HG03558 (cell line): ENCODE data around the gene PHF11.

Source experiments
- ATAC-seq: cut with Tn5 transposase; IDR thresholded peaks from one replicate; pipeline ENCODE4 v1.9.1; 2021; ENCODE audit warnings: moderate number of reproducible peaks; ENCODE audit not compliant: unreplicated experiment; ENCODE audit errors: extremely low read depth

Gene PHF11

DNA sequence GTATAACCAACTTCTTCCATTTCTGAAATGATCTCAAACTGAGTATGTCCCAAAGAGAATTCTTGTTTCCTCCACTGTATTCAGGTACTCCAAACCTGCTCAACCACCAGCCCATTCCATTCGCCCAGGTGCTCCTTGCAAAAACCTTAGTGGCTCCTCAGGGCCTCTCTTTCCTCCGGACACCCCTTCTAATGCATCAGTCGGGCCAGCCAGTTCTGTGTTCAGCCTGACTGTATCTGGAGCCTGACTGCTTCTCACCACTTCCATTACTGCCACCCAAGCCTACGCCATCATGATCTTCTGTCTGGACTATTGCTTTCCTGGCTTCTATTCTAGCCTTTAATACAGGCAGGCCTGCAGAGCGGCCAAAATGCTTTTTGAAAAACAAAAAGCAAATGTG is 1.5 kb downstream of the PHF11 start:
- ATAC-seq = no peak

DNA sequence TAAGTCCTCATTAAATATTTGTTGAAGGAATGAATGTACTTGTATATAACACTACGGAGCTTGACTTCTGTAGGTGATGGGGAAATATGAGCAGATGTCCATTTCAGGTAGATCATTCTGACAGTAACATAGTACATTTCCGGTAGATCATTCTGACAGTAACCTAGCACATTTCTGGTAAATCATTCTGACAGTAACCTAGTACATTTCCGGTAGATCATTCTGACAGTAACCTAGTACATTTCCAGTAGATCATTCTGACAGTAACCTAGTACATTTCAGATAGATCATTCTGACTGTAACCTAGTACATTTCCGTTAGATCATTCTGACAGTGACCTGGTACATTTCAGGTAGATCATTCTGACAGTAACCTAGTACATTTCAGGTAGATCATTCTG is 2.5 kb downstream of the PHF11 start:
- no peak for ATAC-seq

DNA sequence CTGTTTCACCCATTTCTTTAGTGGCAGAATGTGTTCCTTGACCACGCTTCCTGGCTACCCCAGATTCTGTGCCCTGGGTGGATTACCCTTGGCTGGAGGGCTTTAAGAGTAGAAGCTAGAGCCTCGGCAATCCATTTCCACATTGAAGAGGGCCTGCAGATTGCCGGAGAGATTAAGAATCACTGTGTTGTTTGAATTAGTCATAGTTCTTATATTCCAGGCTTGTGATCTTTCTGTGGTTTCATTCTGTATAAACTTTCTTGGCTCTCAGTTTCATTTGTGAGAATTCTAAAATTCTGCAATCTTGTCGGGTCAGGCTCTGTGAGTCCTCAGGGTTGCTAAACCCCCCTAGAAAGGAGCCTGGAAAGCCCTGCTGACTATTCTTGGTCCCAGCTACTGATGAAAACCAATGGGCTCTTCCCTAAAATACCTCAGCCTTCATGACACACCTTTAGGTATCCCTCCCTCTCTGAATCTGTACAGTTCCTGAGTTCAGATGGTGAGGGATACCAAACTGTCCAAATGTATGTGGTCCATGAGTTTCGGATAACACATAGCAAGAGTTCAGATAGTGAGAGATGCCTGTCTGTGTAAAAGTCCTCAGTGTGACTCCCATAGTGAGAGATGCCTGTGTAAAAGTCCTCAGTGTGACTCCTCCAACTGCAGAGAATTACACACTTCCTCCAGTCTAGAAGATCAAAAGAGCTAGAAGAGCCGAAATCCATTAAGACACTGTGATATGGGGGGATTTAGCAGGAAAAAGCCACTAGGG is 4.3 kb downstream of the PHF11 start:
- no peak for ATAC-seq

DNA sequence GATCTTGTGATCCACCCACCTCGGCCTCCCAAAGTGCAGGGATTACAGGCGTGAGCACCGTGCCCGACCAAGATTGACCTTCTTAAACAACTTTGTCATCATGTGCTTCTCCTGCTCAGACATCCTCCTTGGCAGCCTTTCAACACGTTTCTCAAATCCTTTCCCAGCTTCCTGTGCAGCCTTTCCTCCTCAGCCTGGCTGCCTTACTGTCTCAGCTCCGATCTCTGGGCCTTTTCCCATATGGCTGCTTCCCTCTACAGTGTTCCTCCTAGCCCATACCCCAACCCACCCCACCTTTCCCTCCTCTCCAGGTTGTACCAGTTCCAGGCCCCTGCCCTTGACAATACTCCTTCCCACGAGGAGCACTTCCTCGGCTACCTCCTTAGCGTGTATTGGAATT is 7.2 kb downstream of the PHF11 start:
- ATAC-seq = no peak

DNA sequence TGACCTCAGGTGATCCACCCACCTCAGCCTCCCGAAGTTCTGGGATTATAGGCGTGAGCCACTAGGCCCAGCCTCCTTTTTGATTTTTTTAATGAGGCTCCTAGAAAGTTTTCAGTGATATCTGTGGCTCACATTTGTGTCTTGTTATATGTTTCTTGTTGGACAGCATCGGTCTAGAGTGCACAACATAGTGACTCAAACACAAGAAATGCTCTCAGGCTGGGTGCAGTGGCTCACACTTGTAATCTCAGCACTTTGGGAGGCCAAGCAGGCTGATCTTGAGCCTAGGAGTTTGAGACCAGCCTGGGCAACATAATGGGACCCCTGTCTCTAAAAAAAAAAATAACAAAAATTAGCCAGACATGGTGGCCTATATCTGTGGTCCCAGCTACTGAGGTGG is 8.2 kb downstream of the PHF11 start:
- no peak for ATAC-seq

DNA sequence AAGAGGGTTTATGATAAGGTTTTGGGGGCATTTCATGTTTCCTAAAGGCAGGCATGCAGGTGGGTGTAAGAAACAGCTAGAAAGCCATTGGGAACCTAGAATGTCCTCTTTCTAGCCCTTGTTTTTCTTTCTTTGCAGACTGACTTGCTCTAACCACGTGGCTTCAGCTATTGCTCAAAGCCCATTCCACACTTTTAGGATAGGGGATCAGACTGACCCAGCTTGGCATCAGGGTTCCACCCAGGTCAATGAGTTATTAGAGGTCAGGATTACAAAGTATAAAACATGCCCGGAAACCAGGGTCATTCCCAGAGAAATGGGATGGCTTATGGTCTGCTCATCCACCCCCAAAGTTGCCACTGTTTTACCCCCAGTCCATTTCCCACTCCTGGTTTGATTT is 16.8 kb downstream of the PHF11 start:
- ATAC-seq = no peak

DNA sequence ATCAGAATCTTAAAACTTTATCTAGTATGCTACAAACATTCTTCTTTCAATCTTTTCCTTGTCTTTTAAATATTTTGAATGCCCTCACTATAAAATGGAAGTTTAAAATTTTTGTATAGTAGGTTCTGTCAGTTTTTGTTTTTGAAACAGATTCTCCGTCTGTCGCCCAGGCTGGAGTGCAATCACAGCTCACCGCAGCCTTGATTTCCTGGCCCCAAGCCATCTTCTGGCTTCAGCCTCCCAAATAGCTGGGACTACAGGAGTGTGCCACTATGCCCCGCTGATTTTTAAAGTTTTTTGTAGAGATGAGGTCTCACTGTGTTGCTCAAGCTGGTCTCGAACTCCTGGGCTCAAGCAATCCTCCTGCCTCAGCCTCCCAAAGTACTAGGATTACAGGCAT is 20.7 kb downstream of the PHF11 start:
- no peak for ATAC-seq

DNA sequence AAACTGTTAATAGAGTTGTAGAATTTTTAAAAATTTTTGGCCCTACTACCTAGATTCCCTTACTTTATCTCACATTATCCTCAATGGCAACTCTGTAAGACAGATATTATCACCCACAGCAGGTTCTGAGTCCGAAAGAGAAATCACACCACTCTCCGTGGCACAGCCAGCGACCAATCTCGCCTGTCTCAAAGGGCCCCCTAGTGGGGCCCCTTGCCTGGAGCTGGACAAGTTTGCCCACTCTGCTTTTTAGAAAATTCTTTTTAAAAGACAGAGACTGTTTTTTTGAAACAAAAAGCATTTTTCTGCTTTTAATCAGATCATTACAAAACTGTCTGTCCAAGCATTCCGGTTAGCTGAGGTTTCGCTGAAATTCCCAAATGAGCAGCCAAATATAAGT is 21.7 kb downstream of the PHF11 start:
- no peak for ATAC-seq

DNA sequence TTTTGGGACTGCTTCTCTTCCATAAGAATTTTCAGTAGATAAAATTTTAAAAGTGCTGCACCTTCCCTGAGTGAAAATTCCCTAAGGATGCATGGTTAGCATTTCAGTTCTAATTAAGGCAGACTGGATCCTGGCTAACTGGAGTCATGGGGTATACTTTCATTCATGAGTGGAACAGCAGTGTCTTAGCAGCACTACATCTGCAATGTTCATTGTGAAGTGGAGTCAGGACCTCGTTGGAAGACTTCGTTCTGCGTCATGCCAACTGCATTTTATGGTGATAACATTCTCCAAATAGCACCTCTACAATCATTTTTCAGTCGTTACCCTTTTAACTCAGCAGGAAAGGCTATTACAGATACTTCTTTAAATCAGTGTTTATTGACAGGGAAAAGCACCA is 25.5 kb downstream of the PHF11 start:
- ATAC-seq = no peak

DNA sequence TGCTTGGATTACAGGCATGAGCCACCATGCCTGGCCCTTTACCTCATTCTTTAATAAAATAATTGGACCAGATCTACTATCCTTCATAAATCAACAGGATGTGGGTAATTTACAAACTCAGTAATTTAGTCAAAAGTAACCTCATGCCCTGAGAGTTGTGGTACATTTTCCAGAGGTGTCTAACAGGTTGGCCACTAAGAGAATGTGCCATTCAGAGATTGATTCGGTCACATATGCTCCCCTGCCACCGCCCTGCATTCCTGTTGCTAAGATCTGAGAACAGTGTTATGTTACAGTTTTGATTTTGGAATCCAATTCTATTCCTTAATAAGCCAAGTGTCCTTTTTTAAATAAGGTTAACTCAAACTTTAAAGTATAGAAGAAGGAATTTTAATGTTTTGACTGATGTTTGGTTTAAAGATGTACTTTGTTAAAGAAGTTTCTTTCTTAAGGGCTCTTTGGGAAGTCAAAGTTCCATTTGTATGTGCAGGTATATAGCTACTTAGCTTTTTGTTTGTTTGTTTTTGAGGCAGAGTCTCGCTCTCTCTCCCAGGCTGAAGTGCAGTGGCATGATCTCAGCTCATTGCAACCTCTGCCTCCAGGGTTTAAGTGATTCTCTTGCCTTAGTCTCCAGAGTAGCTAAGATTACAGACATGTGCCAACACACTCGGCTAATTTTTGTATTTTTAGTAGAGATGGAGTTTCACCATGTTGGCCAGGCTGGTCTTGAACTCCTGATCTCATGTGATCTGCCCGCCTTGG is 29.2 kb downstream of the PHF11 start:
- ATAC-seq = no peak

DNA sequence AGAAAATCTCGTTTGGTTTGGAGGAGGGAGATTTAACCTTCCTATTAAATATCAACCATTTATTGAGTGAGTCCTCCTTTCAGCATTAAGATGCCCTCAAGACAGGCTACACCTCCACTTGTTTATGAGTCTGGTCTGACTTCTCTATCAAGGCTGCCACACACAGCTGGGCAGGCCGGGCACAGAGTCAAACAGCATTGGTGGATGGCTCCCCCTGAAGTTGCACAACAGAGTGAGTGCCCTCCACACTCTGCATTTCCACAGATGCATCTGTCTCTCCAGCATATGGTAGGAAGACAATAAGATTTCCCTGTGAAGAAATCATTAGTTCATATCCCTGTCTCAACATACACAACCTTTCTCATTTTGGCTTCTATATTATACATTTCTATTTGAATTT is 31.4 kb downstream of the PHF11 start:
- ATAC-seq = no peak

DNA sequence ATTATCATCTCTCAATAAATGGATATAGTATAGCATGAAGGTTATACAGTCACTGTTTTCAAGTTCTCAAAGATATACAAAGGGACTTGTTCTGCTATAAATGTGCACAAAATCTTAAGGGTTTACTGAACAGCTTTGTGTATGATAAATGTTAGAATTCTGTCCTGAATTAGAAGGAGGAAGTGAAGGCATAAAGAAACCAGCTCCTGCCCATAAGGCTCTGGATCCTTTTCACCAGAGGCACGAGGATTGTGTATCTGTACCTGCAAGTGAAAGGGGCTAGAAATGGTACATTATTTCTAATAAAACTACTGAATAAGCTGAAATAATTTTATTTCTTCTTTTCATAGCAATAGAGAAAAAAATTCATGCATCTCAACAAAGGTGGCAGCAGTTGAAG is 32.4 kb downstream of the PHF11 start:
- no peak for ATAC-seq

DNA sequence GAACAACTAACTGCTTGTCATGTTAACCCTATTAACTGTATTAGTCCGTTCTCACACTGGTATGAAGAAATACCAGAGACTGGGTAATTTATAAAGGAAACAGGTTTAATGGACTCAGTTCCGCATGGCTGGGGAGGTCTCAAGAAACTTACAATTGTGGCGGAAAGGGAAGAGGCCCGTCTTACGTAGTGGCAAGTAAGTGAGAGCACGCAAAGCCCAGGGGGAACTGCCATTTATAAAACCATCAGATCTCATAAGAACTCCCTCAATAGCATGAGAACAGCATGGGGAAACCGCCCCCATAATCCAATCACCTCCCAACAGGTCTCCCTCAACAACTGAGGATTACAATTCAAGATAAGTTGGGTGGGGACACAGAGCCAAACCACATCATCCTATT is 34.7 kb downstream of the PHF11 start:
- ATAC-seq = no peak

DNA sequence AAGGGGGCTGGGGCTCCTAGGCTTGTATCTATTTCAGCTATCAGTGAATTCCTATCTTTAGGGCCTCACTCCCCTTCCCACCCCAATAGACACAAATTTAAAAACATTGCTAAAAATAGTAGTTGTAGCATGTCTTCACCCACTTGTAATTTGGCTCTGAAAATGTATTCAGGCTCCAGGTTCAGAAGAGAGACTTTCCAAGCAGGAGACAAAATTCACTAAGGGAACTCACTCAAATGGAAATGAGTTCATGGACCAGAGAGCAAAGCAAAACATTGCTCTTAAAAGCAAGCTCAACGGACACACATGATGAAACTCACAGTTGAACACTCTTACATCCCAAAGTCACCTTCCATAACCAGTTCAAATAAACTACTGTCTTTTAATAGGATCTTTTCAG is 36.8 kb downstream of the PHF11 start:
- ATAC-seq = no peak

DNA sequence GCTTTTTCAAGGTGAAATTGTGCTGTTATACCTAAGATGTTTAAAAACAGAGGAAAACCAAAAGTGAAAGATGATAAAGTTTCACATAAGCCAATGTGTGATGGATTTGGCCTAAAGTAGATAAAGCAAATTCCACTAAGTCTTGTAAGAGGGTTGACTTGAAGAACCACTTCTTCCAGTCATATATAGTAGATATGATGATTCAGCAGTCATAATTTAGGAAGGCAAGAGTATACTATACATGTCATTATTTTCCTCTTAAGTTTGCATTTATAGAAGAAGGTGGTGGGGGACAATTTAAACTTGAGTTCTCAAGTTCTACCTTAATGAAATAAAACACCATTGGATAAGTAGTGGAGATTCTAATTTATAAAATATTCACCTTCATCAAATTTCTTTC is 37.3 kb downstream of the PHF11 start:
- ATAC-seq = no peak

DNA sequence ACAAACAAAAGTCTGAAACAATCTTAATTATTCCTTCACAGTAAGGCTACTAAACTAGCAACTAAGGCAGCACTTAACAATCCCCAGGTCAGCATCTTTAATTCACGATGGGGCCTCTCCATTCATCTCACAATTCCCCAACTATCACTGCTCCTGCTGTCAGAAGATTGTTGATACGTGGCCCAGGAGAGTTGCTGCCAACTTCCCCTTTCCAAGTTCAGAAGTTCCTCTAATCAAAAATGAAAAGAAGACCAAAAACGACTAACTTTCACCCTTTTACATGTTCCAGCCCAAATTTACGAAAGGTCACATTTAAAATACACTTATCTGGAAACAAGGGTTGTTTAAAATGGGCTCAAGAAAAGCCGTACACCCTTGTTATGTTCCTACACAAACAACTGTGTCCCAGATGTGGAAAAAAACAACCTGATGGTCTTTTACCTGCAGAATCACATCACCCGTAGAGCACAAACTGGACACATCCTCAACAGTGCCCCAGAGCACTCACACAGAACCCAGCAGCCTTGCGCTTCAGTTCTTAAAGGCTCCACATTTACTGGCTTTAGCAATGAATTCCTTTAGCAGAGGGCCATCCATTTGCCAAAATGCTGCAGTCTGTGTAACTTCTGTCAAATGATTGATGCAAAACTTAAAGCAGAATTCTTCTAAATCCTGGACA is 38.0 kb downstream of the PHF11 start:
- ATAC-seq = no peak

DNA sequence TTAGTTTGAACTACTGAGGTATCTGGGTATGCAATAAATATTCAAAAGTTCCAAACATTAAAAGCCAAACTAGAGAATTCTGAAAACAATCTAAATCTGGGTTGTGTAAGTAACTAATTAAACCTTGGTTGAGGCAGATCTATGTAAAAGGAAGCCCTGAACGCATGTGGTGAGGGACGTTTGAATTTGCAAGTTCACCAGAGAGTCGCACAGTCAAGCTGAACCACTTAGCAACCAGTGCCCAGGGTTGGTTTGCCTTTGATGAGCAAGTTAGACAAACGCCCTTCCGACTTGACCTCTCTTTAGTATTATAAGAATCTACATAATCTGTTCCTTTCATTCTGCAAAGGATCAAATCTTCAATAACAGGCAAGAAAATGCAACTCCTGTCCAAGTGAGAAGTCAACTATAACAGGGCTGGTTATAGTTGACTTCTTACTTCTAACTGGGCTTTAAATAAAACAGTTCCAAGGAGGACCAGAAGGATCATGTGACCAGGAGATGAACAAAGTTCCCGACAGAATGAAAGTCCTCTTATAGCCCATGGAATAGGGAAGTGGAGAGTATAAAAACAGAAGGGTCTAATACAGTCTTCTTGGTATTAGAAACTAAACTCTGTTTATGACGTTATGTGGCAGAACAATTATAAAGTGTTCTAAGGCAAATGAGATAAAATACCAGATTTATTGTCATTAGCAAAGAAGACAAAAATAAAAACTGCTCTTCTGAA is 40.6 kb downstream of the PHF11 start:
- ATAC-seq = no peak

DNA sequence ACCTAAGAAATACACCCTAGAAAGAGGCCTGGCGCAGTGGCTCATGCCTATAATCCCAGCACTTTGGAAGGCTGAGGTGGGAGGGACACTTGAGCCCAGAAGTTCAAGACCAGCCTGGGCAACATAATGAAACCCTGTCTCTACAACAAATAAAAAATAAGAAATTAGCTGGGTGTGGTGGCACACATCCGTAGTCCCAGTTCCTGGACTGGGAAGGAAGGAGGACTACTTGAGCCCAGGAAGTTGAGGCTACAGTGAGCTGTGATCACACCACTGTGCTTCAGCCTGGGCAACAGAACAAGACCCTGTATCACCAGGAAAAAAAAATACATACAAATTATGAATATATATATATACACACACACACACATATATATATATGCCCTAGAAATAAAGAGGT is 42.7 kb downstream of the PHF11 start:
- ATAC-seq = no peak

DNA sequence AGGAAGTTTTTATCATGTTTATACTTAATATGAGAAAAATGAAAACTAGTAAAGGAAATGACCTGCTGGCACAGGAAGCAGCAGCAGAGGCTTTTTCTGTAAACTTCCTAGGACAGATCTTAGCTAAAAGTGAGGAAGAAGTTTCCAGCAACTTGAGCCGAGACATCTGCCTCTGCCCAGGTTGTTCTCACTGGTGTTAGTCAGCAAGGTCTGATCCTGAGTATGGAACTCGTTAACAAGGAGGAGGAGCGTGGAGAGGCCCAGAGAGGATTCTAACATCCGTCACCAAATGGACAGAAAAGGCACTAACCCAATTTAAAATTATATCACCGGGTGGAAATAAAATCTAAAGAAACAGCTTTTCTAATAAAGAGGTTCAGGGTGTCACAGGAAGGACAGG is 43.6 kb downstream of the PHF11 start:
- no peak for ATAC-seq

DNA sequence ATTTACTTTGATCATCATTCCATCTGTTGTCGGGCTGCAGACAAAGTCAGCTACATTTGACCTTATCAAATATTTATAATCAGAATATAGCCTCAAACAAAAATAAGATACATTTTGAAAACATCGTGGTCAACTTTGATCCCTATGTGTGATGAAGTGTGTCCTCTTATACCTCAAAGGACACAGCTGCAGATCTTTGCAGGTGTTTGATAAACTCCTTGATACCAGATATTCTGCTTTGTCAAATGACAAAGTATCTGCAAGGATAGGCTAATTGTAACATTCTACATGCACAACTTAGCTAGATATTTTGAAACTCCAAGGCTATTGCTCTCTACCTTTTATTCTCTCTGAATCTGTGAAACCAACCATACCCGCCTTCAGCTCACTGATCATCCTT is 44.0 kb downstream of the PHF11 start:
- no peak for ATAC-seq

DNA sequence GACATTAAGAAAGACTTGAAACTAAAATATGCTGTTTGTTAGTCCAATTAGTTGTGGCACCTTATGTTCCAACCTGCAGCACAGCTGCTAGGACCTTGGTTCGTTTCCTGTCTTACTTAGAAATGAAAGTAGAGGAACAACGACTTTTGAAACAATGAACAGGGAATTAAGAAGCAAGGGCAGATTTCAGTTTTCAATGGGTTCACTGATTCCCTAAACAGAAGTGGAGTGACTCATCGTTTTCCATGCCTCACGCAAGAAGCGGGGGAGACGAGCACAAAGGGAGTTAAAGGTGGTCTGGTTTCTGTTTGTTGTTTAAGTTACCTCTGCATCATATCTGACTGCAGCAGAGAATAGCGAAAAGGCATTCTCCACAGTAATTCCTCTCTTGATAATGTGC is 44.8 kb downstream of the PHF11 start:
- no peak for ATAC-seq
